HG02610 (cell line): ENCODE data around the gene SLC29A1.

Experiments
- ATAC-seq: cut with Tn5 transposase; IDR thresholded peaks from one replicate; pipeline ENCODE4 v1.9.1; 2021; ENCODE audit warnings: mild to moderate bottlenecking, moderate library complexity; ENCODE audit not compliant: unreplicated experiment

SLC29A1 gene

DNA sequence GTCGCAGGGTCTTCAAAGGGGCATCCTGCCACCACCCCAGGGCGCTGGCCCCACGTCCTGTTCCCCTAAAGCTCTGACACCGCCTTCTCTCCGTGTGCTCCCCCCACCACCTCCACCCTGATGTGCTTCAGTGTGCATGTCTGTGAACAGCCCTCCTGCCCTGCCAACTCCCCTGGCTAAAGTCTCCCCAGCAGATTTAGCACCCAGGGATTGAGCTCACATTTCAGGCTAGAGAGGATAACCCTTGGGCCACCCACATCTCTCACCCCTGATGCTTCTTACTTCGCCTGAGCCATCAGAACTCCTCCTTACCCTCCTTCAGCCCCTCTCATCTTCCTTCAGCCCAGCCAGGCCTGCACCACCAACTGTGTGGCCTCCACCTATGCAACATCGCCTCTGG, 54.4 kb downstream of the SLC29A1 start:
- no peak for ATAC-seq

DNA sequence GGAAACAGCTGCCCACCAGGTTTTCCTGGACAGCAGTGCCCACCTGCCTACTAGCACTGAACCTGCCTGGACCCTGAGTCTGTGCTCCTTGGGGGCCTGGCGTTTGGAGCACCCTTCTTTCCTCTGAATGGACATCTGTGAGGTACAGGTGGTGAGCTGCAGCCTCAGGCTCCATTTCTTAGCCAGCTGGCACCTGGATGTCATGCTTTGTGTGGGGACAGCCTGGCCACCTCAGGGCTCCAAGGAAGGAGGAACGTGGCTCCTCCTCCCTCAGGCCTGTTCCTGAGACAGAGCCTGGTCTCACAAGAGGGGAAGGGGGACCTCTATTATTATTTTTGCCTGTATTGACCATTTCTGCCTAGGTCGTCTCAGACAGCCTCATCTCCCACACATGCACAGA, 54.9 kb downstream of the SLC29A1 start:
- ATAC-seq: no peak

DNA sequence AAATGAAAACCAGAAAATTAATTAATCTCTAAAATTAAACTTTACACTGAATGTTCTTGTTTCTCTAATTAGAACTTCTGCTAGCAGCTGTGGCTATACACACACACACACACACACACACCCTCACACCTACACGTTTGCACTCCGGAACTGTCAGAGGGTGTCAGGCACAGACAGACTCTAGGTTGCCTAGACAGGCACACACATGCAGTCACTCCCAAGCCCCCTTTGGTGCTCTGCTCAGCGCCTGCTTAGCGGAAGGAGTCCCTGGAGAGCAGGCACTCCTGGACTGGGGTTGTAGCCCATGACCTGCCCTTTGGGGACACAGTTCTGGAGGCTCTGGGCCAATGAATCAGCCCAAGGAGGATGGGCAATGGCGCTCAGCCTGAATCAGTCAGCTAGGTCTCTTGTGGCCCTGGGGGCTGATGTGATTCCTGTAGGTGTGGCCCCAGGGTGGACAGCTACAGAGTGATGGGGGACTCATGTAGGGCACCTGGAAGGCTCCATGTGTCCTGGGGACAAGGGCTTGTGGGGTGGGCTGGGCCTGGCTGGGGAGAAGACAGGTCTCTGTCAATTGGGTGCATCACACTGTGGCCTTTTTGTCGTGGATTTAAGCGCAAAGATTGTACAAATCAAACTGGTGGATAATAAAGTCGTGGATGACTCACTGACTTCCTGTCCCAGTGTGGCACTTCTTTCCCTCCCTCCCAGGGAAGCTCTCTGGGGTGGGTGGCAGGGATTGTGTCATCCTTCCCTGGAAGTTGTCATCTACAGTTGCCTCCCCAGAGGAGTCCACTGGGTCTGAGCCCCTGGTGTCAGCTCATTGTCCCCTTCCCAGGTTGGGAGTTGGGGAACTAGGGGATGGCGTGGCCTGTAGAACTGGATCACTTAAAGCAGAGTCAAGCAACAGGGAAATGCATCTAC, 55.6 kb downstream of the SLC29A1 start:
- ATAC-seq: no peak
